Keratinocyte (primary cell): ENCODE data around the gene MTUS2.

Source experiments
- CTCF ChIP-seq, 3 experiments: IDR thresholded peaks in 1 of 3; conservative IDR thresholded peaks in 1 of 3; optimal IDR thresholded peaks in 1 of 3; 2 replicates in 2 of 3; 3 replicates in 1 of 3; pipeline versions ENCODE3 to v1.5.1; 2011; ENCODE audit warnings: low read length in 3 of 3, mild to moderate bottlenecking in 3 of 3, moderate library complexity in 2 of 3, control low read depth in 1 of 3, inconsistent platforms in 1 of 3; ENCODE audit not compliant: insufficient read depth in 2 of 3; ENCODE audit errors: extremely low read depth in 1 of 3
- EZH2 ChIP-seq: IDR thresholded peaks from one replicate; pipeline ENCODE4 v1.6.1; 2012; ENCODE audit warnings: inconsistent platforms, mild to moderate bottlenecking, low read length, moderate library complexity

- TF ChIP-seq EZH2 (no peak), CTCF (optimal IDR thresholded peaks at IDR 0.05 in 1 of 3, IDR thresholded peaks at IDR 0.05 in 1 of 3, conservative IDR thresholded peaks at IDR 0.05 in 1 of 3; ENCODE audit: extremely low read depth in 1 of 3, insufficient read depth in 2 of 3, low read length in 3 of 3) (no peak)
Observed at GRCh38 chr13:29482504-29482903, 662.4 kb downstream of the MTUS2 start.
